Measurements from ENCODE around the gene WDR18.
A peak's percentile ranks its signal among the peaks of the same experiment; 100 is the strongest.

WDR18 gene, protein sequence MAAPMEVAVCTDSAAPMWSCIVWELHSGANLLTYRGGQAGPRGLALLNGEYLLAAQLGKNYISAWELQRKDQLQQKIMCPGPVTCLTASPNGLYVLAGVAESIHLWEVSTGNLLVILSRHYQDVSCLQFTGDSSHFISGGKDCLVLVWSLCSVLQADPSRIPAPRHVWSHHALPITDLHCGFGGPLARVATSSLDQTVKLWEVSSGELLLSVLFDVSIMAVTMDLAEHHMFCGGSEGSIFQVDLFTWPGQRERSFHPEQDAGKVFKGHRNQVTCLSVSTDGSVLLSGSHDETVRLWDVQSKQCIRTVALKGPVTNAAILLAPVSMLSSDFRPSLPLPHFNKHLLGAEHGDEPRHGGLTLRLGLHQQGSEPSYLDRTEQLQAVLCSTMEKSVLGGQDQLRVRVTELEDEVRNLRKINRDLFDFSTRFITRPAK

DNA sequence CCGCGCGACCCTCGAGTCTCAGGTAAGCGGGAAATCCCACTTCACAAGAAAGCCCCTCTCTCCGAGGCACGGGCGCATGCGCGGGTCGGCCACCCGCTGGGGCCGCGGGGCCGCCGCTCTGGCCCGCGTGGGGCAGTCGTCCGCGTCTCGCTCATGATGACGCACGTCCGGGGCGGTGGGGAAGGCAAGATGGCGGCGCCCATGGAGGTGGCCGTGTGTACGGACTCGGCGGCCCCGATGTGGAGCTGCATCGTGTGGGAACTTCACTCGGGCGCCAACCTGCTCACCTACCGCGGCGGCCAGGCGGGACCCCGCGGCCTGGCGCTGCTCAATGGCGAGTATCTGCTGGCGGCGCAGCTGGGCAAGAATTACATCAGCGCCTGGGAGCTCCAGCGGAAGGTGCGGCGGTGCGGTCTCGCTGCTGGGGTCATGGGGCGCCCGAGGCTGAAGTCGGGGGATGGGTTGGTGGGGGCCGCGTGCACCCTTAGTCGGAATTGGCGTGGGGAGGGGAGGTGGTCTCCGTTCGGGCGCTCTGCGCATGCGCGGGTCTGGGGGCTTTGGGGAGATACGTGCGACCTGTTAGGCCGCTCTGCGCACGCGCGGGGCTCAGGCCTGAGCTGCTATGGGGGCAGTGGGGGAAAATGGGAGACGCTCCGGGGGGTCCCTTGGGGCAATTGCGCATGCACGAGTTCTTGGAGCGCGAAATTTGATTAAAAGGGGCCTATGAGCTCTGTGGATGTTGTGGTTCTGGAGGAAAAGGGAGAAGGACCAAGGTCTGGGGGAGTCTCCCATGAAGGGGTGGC, at the start of gene WDR18:
Gene WDR18 (plus strand): TSS at position 181 of the 803 bp plus-strand sequence. CDS start 9 bp downstream, at position 190.
- peak; percentile 69 for DNase-seq (ENCODE audit: low read depth, low spot score)

DNA sequence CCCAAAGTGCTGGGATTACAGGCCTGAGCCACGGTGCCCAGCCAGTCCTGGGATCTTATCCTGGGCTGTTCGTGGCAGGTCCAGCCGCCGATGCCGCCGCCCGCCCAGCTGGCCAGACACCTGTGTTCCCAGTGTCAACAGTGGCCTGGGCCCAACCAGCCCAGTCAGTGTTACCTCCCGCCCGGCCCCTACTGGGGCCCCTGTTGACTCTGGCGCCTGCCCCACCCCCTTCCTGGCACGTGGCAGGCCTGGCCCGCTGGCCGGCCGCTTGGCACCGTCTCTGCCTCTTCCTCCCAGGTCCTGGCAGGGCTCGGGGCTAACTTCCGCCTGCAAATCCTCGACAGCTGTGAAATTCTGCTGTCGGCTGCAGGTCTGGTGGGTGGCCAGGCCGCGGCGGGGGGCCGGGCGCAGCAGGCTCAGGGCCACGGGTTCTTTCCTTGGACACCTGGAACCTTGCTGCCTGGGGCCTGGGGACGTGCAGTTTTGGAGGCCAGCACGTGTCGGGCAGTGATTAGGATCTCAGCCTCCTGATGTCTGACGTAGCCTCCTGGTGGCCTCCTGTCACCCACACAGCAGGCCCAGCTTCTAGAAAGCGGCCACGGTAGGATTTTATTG, 49.2 kb upstream of the WDR18 start:
- DNase-seq (ENCODE audit: low read depth, low spot score) = no peak

DNA sequence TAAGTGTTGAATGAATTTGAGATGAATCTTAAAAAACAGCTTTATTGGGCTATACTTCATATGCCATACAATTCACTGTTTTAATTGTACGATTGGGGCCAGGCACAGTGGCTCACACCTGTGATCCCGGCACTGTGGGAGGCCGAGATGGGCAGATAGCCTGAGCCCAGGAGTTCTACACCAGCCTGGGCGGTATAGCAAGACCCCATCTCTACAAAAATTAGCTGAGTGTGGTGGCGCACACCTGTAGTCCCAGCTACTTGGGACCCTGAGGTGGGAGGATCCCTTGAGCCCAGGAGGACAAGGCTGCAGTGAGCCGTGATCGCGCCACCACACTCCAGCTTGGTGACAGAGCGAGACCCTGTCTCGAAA, 48.0 kb upstream of the WDR18 start:
- no peak for DNase-seq (ENCODE audit: low read depth, low spot score)

DNA sequence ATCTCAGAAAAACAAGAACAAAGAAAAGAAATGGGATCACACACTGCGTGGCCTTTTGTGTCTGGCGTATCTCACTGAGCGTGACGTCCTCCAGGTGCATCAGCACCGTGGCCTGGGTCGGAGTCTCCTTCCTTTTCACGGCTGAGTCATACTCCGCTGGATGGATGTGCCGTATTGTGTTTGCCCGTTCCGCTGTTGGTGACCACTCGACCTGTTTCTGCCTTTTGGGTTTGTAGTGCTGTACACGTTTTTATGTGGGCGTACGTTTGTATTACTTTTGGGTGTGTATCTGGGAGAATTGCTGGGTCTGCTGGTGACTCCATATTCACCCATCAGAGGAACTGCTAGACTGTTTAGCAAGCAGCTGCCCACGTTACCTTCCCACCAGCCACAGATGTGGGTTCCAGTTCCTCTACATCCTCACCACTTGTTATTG, 46.9 kb upstream of the WDR18 start:
- no peak for DNase-seq (ENCODE audit: low read depth, low spot score)

DNA sequence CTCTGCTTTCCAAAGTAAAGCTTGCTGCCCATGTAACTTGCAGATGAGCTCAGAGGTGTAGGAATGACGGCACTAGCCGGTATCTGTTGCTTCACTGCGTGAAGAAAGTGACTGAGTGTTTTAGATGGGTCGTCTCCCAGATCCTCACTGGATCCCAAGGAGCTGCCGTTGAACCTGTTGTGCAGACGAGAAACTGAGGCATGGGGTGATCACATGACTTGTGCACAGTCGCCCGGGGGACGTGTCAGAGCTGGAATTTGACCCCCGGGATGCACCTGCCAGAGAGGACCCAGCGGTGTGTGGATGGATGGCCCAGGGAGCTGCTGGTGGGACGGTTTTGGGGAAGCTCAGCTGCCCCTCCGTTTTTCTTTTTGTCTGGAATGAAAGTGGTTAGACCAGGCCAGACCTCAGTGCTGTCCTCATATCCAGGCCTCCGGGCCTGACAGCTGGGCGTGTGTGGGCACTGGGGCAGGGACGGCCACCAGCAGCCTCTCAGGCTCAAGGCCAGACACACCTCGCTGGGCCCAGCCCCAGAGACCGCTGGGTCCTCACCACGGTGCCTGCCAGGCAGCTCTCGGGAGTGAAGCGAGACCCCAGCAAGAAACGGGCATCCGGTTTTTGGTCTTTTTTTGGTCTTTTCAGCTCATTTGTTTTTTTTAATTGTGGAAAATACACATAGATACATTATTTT, 45.8 kb upstream of the WDR18 start:
- DNase-seq (ENCODE audit: low read depth, low spot score) = no peak

DNA sequence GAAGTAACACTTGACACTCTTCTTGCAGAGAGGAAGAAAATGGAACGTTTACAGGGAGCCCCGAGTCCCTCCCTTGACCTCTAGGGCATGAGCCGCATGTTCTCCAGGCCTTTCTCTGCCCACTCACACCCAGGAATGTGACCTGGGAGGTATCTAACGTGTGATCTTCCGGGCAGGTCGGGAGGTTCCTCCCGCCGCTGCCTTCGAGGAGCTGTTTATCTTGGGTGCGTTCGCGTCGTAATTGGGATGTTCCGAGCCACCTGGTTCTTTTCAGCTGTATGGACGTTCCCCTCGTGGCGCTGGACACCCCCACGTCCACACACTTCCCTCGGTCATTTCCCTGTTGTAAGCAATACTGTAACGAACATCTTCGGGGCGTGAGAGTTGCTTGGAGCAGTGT, 44.7 kb upstream of the WDR18 start:
- DNase-seq (ENCODE audit: low read depth, low spot score) = no peak

DNA sequence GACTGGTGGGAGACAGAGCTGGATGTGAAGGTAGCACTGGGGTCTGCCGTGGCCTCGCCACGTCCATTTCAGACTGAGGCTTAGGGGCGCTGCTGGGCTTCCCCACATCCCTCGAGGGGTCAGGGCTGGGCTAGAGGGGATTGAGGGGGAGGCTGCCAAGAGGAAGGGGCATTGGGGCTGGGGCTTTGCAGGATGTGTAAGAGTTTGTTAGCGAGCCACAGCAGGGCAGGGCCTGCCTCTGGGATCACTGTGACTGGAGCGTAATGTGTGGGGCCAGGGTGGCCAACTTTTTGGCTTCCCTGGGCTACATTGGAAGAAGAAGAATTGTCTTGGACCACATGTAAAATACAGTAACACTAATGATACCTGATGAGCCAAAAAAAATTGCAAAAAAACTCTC, 44.2 kb upstream of the WDR18 start:
- DNase-seq (ENCODE audit: low read depth, low spot score) = no peak

DNA sequence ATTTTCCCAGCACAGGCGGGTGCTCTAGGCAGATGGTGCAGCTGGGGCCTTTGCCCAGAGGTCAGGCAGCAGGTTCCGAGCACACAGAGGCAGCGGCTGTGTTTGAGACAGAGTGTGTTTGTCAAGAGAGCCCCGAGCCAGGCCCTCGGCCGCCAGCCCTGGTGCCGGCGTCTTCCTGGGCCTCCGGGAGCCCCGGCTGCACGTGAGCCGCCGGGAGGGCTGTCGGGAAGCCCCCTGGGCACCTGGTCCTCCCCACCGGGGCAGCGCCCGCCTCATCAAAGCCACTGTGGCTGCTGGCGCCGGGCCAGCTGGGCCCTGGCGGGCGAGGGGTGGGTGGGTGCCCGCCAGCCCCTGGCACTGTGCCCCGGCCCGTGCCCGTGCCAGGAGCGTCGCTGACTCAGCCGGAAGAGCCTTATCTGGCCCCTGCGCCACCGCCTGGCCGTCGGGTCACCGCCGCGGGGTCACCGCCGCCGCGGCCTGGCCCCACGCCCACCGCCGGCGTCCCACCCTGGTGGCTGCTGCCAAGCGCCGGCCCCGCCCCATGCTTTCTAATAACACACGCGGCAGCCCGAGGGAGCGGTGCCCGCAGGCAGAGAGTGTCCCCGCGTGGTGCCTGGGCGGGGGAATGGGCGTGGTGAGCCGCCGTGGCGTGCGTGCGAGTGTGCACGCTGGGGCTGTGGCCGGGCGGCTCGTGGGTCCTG, 43.4 kb upstream of the WDR18 start:
- DNase-seq (ENCODE audit: low read depth, low spot score) = no peak

DNA sequence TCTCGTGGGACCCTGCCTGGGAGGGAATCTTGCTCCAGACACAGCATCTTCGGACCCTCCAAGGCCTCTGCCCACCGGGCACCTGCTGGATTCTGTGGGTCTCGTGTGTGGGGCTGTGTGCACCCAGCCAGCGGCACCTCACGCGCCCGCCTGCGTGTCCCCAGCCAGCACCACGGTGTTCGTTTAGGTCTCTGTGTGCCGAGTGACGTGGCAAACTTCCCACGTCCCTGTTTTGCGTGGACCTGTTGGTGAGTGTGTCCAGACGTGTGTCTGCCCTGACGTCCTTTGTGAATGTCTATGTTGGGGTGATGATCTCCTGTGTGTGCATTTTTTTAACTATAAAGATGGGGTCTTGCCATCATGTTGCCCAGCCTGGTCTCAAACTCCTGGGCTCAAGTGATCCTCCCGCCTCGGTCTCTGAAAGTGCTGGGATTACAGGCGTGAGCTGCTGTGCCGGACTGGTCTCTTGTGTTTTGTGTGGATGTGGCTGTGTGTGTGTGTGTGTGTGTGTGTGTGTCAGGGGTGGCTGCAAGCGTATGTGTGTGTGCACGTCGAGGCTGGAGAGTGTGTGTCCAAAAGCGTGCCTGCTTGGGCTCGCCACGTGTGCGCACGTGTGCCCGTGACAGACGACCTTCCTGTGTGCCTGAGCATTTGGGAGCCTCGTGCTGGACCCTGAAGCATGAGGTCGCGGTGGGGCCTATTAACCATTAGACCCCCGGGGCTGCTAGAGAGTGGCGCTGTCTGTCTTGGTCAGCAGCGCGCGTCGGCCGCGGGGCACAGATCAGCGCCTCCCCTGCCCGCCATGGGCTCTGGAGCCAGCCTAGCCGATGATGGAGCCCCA, 42.6 kb upstream of the WDR18 start:
- no peak for DNase-seq (ENCODE audit: low read depth, low spot score)

DNA sequence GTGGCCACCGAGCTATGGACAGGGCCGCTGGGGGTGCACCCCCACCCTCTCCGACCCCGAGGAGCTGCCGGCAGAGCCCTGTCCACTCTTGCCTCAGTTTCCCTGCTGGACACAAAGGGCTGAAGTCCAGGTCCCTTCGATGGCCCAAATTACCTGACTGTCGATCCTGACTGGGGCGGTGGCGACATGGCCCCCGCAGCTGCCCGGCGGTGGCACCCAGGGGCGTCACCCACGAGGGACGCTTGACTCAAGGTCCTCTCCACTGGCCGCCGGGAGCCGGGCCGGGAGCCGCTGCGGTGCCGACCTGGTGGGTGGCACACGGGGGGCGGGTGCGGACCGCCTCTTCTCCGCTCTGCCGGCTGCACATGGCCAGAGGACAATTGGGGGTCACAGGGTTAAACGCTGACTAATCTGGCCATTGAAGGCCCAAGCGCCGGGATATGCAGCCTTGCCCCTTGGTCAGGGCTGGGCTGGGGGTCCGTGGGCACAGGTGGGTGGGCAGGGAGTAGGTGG, 42.0 kb upstream of the WDR18 start:
- no peak for DNase-seq (ENCODE audit: low read depth, low spot score)

DNA sequence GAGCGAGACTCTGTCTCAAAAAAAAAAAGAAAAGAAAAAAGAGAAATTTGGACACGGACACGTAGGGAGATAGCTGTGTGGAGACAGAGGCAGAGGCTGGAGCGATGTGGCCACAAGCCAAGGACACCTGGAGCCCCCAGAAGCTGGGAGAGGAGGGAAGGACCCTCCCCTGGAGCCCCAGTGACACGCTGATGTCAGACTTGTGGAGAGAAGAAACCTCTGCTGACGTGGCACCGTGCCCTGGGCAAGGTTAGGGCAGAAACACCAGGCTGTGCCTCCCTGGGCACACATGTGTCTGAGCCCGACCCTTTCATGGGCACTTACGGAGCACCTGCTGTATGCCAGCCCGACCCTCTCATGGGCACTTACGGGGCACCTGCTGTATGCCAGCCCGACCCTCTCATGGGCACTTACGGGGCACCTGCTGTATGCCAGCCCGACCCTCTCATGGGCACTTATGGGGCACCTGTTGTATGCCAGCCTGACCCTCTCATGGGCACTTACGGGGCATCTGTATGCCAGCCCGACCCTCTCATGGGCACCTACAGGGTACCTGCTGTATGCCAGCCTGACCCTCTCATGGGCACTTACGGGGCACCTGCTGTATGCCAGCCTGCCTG, 40.5 kb upstream of the WDR18 start:
- no peak for DNase-seq (ENCODE audit: low read depth, low spot score)

DNA sequence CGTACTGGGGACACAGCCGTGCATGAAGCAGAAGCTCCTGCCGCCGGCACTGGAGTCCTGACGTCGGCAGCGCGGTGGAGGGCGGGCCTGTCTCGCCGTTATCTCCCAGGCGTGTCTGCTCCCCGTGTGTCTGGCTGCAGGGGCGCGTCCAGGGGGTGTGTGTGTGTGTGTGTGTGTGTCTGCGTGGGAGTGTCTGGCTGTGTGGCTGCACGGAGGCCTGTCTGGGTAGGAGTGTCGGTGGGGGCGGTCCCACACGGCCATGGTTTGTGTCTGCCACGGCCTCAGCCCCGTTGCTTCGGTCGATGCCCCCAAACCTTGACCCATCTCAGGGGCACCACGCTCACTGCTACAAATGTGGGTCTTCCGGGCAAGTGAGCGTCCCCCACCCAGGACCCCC, 40.0 kb upstream of the WDR18 start:
- DNase-seq (ENCODE audit: low read depth, low spot score) = no peak

DNA sequence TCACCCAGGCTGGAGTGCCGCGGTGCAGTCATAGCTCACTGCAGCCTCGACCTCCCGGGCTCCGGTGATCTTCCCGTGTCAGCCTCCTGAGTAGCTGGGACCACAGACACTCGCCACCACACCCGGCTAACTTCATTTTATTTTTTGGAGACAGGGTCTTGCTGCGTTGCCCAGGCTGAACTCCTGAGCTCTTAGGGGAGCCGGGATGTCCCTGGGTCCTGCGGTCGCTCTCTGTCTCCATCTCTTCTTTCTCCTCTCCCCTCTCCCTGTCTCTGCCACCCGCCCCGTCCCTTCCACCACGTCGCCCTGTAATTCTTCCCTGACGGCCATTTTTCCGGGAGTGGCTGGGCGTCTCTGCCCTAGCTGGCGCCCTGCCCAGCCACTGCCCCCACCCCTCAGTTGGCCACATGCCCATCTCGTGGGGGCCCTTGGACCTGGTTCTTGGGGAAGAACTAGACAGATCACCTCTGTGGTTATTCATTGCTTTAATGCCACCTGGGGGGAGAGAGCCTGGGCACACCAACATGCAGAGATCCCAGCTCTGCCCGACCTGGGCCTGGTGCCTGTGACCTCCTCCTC, 39.4 kb upstream of the WDR18 start:
- DNase-seq (ENCODE audit: low read depth, low spot score) = no peak

DNA sequence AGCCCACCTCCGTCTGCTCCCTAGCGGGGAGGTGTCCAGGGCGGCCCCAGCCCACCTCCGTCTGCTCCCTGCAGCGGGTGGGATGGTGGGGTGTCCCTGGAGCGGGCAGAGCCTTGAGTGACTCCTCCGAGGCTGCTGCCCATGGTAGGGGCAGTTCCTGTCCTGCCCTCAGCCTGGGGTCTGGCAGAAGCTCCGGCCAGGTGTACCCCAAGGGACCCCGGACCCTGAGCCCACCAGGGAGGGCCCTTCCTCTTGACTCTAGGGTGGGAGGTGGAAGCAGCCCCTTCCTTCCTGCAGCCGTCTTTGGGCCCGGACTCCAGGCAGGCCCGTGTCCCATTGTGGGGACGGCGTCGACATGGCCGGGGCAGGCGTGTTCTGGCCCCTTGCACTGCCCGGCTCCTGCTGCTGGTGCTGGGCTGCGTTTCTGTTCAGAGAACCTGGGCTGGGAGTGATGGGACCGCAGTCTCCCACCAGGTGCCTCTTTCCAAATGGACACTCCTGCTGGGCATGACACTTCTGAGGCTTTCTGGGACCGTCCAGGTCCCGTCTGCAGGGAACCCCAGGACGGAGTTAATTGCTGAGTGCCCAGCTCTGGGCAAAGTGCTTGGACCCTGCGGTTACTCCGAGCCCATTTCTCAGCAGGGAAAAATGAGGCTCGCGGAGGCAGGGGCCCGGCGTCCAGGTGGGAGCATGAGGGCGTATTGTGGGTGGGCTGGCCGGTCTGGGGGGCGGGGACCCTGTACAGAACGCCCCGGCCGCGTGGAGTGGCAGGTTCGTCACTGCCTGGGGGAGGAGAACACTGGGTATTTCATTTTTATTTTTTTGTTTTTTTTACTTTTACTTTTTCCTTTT, 38.5 kb upstream of the WDR18 start:
- no peak for DNase-seq (ENCODE audit: low read depth, low spot score)

DNA sequence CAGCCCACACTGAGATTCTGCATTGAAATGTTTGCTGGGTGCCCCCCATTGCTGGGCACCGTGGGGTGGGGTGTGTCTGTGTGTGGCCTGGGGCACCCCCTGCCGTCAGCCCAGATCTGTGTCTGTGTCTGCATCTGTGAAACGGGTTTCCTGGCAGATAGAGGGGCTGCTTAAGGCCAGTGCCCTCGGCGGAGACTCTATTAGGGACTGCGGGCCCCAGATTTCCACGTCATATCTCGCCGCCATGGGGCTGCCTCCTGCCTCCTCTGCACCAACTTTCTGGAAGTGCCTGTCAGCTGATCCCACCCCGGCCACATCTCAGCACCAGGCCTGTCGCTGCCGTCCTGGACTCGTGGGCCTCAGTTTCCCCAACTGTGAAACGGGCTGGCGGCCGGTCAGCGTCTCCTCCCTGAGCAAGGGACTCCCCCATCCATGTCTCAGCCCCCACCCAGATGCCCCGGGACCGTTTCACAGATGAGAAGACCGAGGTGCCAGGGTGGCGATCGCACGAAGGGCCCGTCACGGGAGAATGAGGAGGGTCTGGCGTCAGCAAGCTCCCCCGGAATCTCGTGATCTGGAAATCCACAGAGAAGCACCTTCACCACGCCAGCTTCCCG, 36.9 kb upstream of the WDR18 start:
- DNase-seq (ENCODE audit: low read depth, low spot score) = no peak

DNA sequence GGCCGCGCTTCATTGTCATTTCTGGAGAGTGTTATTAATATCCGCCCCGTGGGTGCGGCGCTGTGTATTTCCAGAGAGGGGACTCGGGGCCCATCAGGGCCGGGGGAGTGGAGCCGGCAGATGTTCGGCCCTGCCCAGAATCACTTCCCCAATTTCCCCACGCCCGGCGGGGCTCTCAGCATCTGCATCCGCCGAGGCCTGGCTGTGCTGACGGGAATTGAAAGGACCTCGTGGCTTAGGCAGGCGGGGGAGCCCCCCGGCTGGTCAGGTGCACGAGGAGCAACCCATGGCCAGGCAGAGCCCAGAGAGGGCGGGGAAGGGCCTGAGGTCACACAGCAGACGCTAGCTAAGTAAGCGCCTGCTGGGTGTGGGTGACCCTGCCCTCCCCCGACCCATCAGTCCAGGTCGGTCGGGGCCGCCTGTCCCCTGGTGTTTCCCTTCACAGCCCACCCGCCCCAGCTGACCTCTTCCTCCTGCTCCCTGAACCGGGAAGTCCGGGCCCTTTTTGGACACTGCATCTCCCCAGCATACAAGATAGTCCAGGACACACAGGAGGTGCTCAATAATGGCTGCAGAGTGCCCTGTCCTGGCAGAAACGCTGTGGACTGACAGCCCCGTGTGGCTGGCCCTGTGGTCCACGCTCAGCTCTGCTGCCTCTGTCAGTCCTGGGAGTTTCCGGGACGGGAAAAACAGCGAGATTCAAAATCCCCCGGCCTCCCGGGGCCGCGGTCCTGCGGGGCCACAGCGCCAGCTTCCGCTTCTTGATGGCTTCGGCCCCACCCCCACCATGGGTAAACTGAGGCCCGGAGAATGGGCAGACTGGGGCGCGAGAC, 36.2 kb upstream of the WDR18 start:
- DNase-seq (ENCODE audit: low read depth, low spot score) = no peak

Data from smooth muscle cell of the brain vasculature (primary cell).